ENCODE data around the gene LARP6. TPM values are rescaled to one million over a fixed set of nuclear protein-coding genes. Genes with fewer than 3 reads are reported as not detected.

The LARP6 gene
- total RNA-seq, 3 donors from 2014 or later (not counting 1 experiment from before 2014, with no cell fraction given), result not detected

DNA sequence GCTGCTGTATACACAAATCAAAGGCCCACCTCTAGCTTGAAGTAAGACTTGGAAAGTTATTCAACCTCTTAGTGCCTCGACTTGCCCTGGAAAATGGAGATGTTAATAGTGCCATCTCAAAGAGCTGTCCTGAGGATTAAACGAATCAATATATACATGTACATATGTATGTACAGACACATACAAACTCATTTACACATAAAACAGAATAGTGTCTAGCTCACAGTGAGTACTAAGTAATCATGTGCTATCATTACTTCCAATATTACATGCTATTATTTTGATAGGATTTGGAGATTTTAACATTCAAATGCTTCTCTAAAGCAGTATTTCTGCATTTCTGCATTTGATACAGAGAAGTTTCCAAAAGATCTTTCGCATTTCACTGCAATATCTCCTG lies 20.5 kb downstream of the LARP6 start:
- no peak overlapping the region for H3K27ac Mint-ChIP-seq
- DNase-seq (no peak), ATAC-seq (no peak)
- no peaks in the 10 kb centered on the region for H3K4me1 Mint-ChIP-seq
- H3K9me3 ChIP-seq (ENCODE audit: control insufficient read depth, insufficient read depth, low read length), result no peaks in the 10 kb centered on the region
- WGBS (ENCODE audit: insufficient coverage), result 92% methylated on average over 3 of the region's 3 CpGs
- no peak overlapping the region for H3K27ac ChIP-seq (ENCODE audit: low read length)
- H3K4me3 ChIP-seq (ENCODE audit: low read length), result no peak overlapping the region
- no peaks in the 10 kb centered on the region for H3K4me1 ChIP-seq (ENCODE audit: control insufficient read depth, insufficient read depth, low read length)
- H3K27me3 ChIP-seq (ENCODE audit: control insufficient read depth, insufficient read depth, low read length), result no peaks in the 10 kb centered on the region
- no peaks in the 10 kb centered on the region for H3K9me3 Mint-ChIP-seq
- no peaks in the 10 kb centered on the region for H3K36me3 Mint-ChIP-seq
- H3K27me3 Mint-ChIP-seq (ENCODE audit: low read depth in 2 of 2), result peaks cover 18 to 32% of the 10 kb centered on the region in 2 donors
- TF ChIP-seq, protein P1, sequence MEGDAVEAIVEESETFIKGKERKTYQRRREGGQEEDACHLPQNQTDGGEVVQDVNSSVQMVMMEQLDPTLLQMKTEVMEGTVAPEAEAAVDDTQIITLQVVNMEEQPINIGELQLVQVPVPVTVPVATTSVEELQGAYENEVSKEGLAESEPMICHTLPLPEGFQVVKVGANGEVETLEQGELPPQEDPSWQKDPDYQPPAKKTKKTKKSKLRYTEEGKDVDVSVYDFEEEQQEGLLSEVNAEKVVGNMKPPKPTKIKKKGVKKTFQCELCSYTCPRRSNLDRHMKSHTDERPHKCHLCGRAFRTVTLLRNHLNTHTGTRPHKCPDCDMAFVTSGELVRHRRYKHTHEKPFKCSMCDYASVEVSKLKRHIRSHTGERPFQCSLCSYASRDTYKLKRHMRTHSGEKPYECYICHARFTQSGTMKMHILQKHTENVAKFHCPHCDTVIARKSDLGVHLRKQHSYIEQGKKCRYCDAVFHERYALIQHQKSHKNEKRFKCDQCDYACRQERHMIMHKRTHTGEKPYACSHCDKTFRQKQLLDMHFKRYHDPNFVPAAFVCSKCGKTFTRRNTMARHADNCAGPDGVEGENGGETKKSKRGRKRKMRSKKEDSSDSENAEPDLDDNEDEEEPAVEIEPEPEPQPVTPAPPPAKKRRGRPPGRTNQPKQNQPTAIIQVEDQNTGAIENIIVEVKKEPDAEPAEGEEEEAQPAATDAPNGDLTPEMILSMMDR (IDR thresholded peaks at IDR 0.05), result no peak
- intact Hi-C loops (cut with micrococcal nuclease), result no loop called here
- no peak overlapping the region for H3K4me3 Mint-ChIP-seq
- no peaks in the 10 kb centered on the region for H3K36me3 ChIP-seq (ENCODE audit: control insufficient read depth, insufficient read depth, low read length)

GRCh38 chr15:70832176-70832575 lies 21.8 kb downstream of the LARP6 start:
- H3K4me3 Mint-ChIP-seq, result no peak overlapping the region
- H3K9me3 ChIP-seq (ENCODE audit: control insufficient read depth, insufficient read depth, low read length), result no peaks in the 10 kb centered on the region

DNA sequence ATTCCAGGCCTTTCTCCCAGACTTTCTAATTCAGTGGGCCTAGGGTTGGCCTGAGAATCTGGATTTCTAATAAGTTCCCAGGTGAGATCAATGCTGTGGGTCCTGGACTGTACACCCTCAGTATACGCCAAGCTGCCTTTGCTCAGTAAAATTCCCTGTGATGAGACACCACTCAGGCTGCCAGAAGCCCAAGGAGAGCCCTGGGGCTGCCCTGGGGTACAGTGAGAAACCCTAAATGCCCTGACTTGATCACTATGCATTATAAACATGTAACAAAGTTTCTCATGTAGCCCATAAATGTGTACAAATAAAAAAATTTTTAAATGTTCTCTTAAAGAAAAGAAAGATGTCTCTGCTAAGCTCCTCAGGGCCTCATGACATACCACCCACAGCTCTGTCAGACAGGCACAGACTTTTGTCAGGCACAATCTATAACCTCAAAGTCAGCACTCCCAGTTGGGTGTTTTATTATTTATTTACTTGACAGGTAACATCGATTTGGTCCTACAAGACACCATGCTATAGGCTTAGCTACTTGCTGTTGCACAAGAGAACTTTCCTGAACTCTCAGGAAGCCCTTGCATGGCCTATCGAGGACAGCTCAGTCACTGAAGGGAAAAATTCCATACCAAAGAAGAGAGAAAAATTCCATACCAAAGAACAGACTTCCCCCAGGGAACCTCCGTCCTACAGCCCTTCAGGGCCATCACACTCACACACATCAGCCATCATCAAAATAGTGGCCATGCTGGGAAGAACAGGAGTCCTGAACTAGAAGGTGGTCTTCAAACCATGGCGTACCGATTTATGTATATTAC lies 22.7 kb downstream of the LARP6 start:
- Mint-ChIP-seq H3K36me3 (no peaks in the 10 kb centered on the region), H3K9me3 (no peaks in the 10 kb centered on the region), H3K4me3 (no peak overlapping the region), H3K27ac (no peak overlapping the region), H3K4me1 (no peaks in the 10 kb centered on the region), H3K27me3 (ENCODE audit: low read depth in 2 of 2) (peaks cover 17 to 26% of the 10 kb centered on the region in 2 donors)
- H3K36me3 ChIP-seq (ENCODE audit: control insufficient read depth, insufficient read depth, low read length), result no peaks in the 10 kb centered on the region
- no peak overlapping the region for H3K4me3 ChIP-seq (ENCODE audit: low read length)
- no peaks in the 10 kb centered on the region for H3K4me1 ChIP-seq (ENCODE audit: control insufficient read depth, insufficient read depth, low read length)
- no peak for DNase-seq
- no peaks in the 10 kb centered on the region for H3K27me3 ChIP-seq (ENCODE audit: control insufficient read depth, insufficient read depth, low read length)
- TF ChIP-seq, protein P1 (IDR thresholded peaks at IDR 0.05), result no peak
- WGBS (ENCODE audit: insufficient coverage), result 90% methylated on average over 6 of the region's 6 CpGs
- H3K9me3 ChIP-seq (ENCODE audit: control insufficient read depth, insufficient read depth, low read length), result no peaks in the 10 kb centered on the region
- ATAC-seq, result no peak
- intact Hi-C loops (cut with micrococcal nuclease), result no loop called here
- H3K27ac ChIP-seq (ENCODE audit: low read length), result no peak overlapping the region

More at GRCh38 chr15:70832176-70832575, 21.8 kb downstream of the LARP6 start:
- Histone ChIP-seq H3K4me3 (ENCODE audit: low read length) (no peak overlapping the region), H3K36me3 (ENCODE audit: control insufficient read depth, insufficient read depth, low read length) (no peaks in the 10 kb centered on the region), H3K4me1 (ENCODE audit: control insufficient read depth, insufficient read depth, low read length) (no peaks in the 10 kb centered on the region), H3K27me3 (ENCODE audit: control insufficient read depth, insufficient read depth, low read length) (no peaks in the 10 kb centered on the region), H3K27ac (ENCODE audit: low read length) (no peak overlapping the region)
- TF ChIP-seq, protein P1 (IDR thresholded peaks at IDR 0.05), result no peak
- intact Hi-C loops (cut with micrococcal nuclease), result no loop called here
- 93% methylated on average over 20 of the region's 20 CpGs for WGBS (ENCODE audit: insufficient coverage)
- H3K36me3 Mint-ChIP-seq, result no peaks in the 10 kb centered on the region
- H3K27me3 Mint-ChIP-seq (ENCODE audit: low read depth in 2 of 2), result peaks cover 15 to 31% of the 10 kb centered on the region in 2 donors
- ATAC-seq (no peak), DNase-seq (no peak)
- H3K4me1 Mint-ChIP-seq, result no peaks in the 10 kb centered on the region
- no peak overlapping the region for H3K27ac Mint-ChIP-seq
- H3K9me3 Mint-ChIP-seq, result no peaks in the 10 kb centered on the region

Measured in natural killer cell (primary cell).